Mesothelial cell of epicardium (in vitro differentiated cells): ENCODE results near the gene CDH8. TPM values are rescaled to one million over a fixed set of nuclear protein-coding genes. Genes with fewer than 3 reads are reported as not detected.
"Not testable (repeated sequence)": the region's sequence is repeated elsewhere in the genome, so short reads cannot be mapped to it uniquely, and the experiment has no call there.

Source experiments
- DNase-seq, 2 experiments: peaks; one replicate each; pipeline ENCODE4 v3.0.0; 2021; ENCODE audit warnings: low spot score in 2 of 2; ENCODE audit not compliant: unreplicated experiment in 2 of 2
- H3K27ac Mint-ChIP-seq: 2 replicates; pipeline ENCODE4 v1.8.0; 2021; ENCODE audit warnings: mixed read lengths
- H3K27me3 Mint-ChIP-seq: 2 replicates; pipeline ENCODE4 v1.8.0; 2021; ENCODE audit warnings: low read depth, mixed read lengths
- H3K36me3 Mint-ChIP-seq: 2 replicates; pipeline ENCODE4 v1.8.0; 2021; ENCODE audit warnings: mixed read lengths
- H3K4me1 Mint-ChIP-seq: 2 replicates; pipeline ENCODE4 v1.8.0; 2021; ENCODE audit warnings: mixed read lengths
- H3K4me3 Mint-ChIP-seq: 2 replicates; pipeline ENCODE4 v1.8.0; 2021; ENCODE audit warnings: mild to moderate bottlenecking, moderate library complexity, mixed read lengths
- H3K9me3 Mint-ChIP-seq: 2 replicates; pipeline ENCODE4 v1.8.0; 2021; ENCODE audit warnings: mixed read lengths
- CTCF ChIP-seq: fragments of 200-600 bp; sonication (generic); IDR thresholded peaks from one replicate; pipeline ENCODE4 v1.5.0; 2021; ENCODE audit warnings: antibody characterized with exemption; ENCODE audit not compliant: unreplicated experiment
- total RNA-seq: library from RNA; stranded (reverse); gene quantifications from 3 replicates; pipeline ENCODE4 v1.2.1, GENCODE V29; 2021

Gene CDH8
- total RNA-seq, 1 donor from 2014 or later = 20.2 TPM

- Mint-ChIP-seq H3K36me3 (no peaks in the 10 kb centered on the region), H3K27me3 (no peaks in the 10 kb centered on the region), H3K4me1 (peaks cover 20% of the 10 kb centered on the region), H3K9me3 (peaks cover 6% of the 10 kb centered on the region), H3K27ac (no peak overlapping the region), H3K4me3 (no peak overlapping the region)
- no peak for DNase-seq
- TF ChIP-seq CTCF = no peak
Measured at GRCh38 chr16:61797961-61798507, 238.2 kb downstream of the CDH8 start.

GRCh38 chr16:61797296-61797795 is 238.9 kb downstream of the CDH8 start:
- no peak for DNase-seq
- Mint-ChIP-seq H3K4me1 (peaks cover 21% of the 10 kb centered on the region), H3K36me3 (no peaks in the 10 kb centered on the region), H3K27me3 (no peaks in the 10 kb centered on the region), H3K27ac (peak overlapping the region; percentile 79), H3K4me3 (no peak overlapping the region), H3K9me3 (peaks cover 6% of the 10 kb centered on the region)
- TF ChIP-seq CTCF = no peak

- Mint-ChIP-seq H3K9me3 (no peaks in the 10 kb centered on the region), H3K4me1 (peaks cover 17% of the 10 kb centered on the region), H3K36me3 (peaks cover 2% of the 10 kb centered on the region), H3K27ac (peak overlapping the region; percentile 68), H3K27me3 (no peaks in the 10 kb centered on the region), H3K4me3 (no peak overlapping the region)
- no peak for TF ChIP-seq CTCF
- DNase-seq = no peak
Measured at GRCh38 chr16:61792194-61792909, 243.9 kb downstream of the CDH8 start.

GRCh38 chr16:61791464-61791863 is 244.8 kb downstream of the CDH8 start:
- Mint-ChIP-seq H3K36me3 (peaks cover 2% of the 10 kb centered on the region), H3K27me3 (no peaks in the 10 kb centered on the region), H3K27ac (peak overlapping the region; percentile 67), H3K9me3 (no peaks in the 10 kb centered on the region), H3K4me3 (no peak overlapping the region), H3K4me1 (peaks cover 11% of the 10 kb centered on the region)
- no peak for DNase-seq
- TF ChIP-seq CTCF = no peak

- not testable (repeated sequence) for H3K27me3 Mint-ChIP-seq, H3K9me3 Mint-ChIP-seq, H3K27ac Mint-ChIP-seq, DNase-seq, H3K4me1 Mint-ChIP-seq, H3K36me3 Mint-ChIP-seq, H3K4me3 Mint-ChIP-seq
Measured at GRCh38 chr16:61781855-61782254, 254.4 kb downstream of the CDH8 start.

GRCh38 chr16:61780161-61780560 is 256.1 kb downstream of the CDH8 start:
- Mint-ChIP-seq H3K9me3 (no peaks in the 10 kb centered on the region), H3K27me3 (no peaks in the 10 kb centered on the region)
- TF ChIP-seq CTCF = no peak

More at GRCh38 chr16:61780161-61780560, 256.1 kb downstream of the CDH8 start:
- DNase-seq = no peak
- Mint-ChIP-seq H3K36me3 (no peaks in the 10 kb centered on the region), H3K4me3 (no peak overlapping the region), H3K27ac (no peak overlapping the region), H3K4me1 (no peaks in the 10 kb centered on the region)
